HepG2 (cell line): ENCODE results near the gene CMKLR1.

Experiments
- DR1 ChIP-seq: sonication (generic); formaldehyde crosslinking; IDR thresholded peaks from 2 replicates; pipeline ENCODE4 v1.8.0; 2021; ENCODE audit warnings: mild to moderate bottlenecking, missing genetic modification reagents, inconsistent platforms
- FOSL1 ChIP-seq: sonication (generic); formaldehyde crosslinking; IDR thresholded peaks from 2 replicates; pipeline ENCODE4 v1.9.0; 2021; ENCODE audit warnings: missing genetic modification reagents, borderline replicate concordance
- GABPA ChIP-seq, 2 experiments: IDR thresholded peaks; 2 replicates each; pipeline ENCODE4 v1.6.1; 2011 to 2016; ENCODE audit warnings: low read depth in 2 of 2, low read length in 1 of 2, missing biosample characterization in 1 of 2, missing genetic modification characterization in 1 of 2
- HDAC6 ChIP-seq: fragments of 200-600 bp; sonication (generic); IDR thresholded peaks from 2 replicates; pipeline ENCODE4 v1.7.0; 2017; ENCODE audit warnings: mild to moderate bottlenecking, antibody characterized with exemption, low read length, low read depth
- NR3C1 ChIP-seq: sonication (generic); formaldehyde crosslinking; IDR thresholded peaks from 2 replicates; pipeline ENCODE4 v1.4.0; 2020; ENCODE audit warnings: missing genetic modification reagents
- PBX3 ChIP-seq: sonication (generic); formaldehyde crosslinking; IDR thresholded peaks from 2 replicates; pipeline ENCODE4 v1.8.1; 2023; ENCODE audit warnings: missing genetic modification reagents, inconsistent platforms, borderline replicate concordance
- ZNF142 ChIP-seq: sonication (generic); formaldehyde crosslinking; IDR thresholded peaks from 2 replicates; pipeline ENCODE4 v1.4.0; 2020; ENCODE audit warnings: missing genetic modification reagents
- ZNF282 ChIP-seq: fragments of 450-650 bp; IDR thresholded peaks from 2 replicates; pipeline ENCODE4 v1.6.1; 2018; ENCODE audit not compliant: partially characterized antibody
- ZNF331 ChIP-seq: sonication (generic); formaldehyde crosslinking; IDR thresholded peaks from 2 replicates; pipeline ENCODE4 v1.4.0; 2020; ENCODE audit warnings: missing genetic modification reagents

- no peak for TF ChIP-seq ZNF282
- no peak for TF ChIP-seq PBX3
- no peak for TF ChIP-seq DR1 (CRISPR knock-in tag)
- no peak for TF ChIP-seq GABPA (IDR thresholded peaks at IDR 0.05; ENCODE audit: low read depth, low read length)
- no peak for TF ChIP-seq GABPA (CRISPR knock-in tag; IDR thresholded peaks at IDR 0.05; ENCODE audit: low read depth)
- no peak for TF ChIP-seq ZNF142 (CRISPR knock-in tag)
- TF ChIP-seq HDAC6: no peak
- no peak for TF ChIP-seq FOSL1 (CRISPR knock-in tag)
- TF ChIP-seq ZNF331: no peak
- no peak for TF ChIP-seq NR3C1 (CRISPR knock-in tag)
Measured at GRCh38 chr12:108267450-108267849, 71.7 kb downstream of the CMKLR1 start.
